Prostate gland (tissue), 2 donors: ENCODE data around the gene RPL18. TPM values are rescaled to one million over a fixed set of nuclear protein-coding genes. Genes with fewer than 3 reads are reported as not detected.

Source experiments
- DNase-seq: peaks from one replicate; pipeline ENCODE4 v3.0.0-alpha.2; 2019; ENCODE audit warnings: low spot score
- H3K27ac ChIP-seq, 2 donors: fragments of 200-600 bp; sonication (generic); 2 replicates each; pipeline ENCODE4 v1.5.1; 2017 to 2019
- H3K27me3 ChIP-seq: fragments of 200-600 bp; sonication (generic); replicated peaks from 2 replicates; pipeline ENCODE4 v1.5.1; 2019; ENCODE audit not compliant: insufficient read depth
- H3K36me3 ChIP-seq, 2 donors: fragments of 200-600 bp; sonication (generic); 1 replicate in 1 of 2; 2 replicates in 1 of 2; pipeline versions ENCODE4 v1.5.1 to v1.8.1; 2017 to 2019
- H3K4me1 ChIP-seq: fragments of 200-600 bp; sonication (generic); replicated peaks from 2 replicates; pipeline ENCODE4 v1.5.1; 2019
- H3K4me3 ChIP-seq, 2 donors: fragments of 200-600 bp; sonication (generic); 2 replicates each; pipeline ENCODE4 v1.5.1; 2017 to 2019
- H3K9me3 ChIP-seq: fragments of 200-600 bp; sonication (generic); 2 replicates; pipeline ENCODE4 v1.5.1; 2017
- POLR2A ChIP-seq: fragments of 450-650 bp; IDR thresholded peaks from one replicate; pipeline ENCODE4 v1.6.1; 2016; ENCODE audit warnings: antibody characterized with exemption, mild to moderate bottlenecking
- POLR2AphosphoS5 ChIP-seq: sonication (generic); formaldehyde crosslinking; IDR thresholded peaks from one replicate; pipeline ENCODE4 v1.6.1; 2017; ENCODE audit warnings: antibody characterized with exemption
- WGBS: methylation state at CpG from one replicate; pipeline ENCODE4 v1.1.5; 2018; 5-methylcytosine and 5-hydroxymethylcytosine counted together
- intact Hi-C: fragments of 100-400 bp; cut with DNase I; formaldehyde crosslinking; loops from one replicate; pipeline ENCODE4 v1.14.2; 2022
- total RNA-seq, 2 donors: library from RNA; depleted of rRNA; stranded (reverse); fragments of >200 nt; gene quantifications; one replicate each; pipeline ENCODE4 v1.1.0, GENCODE V29; 2016
- TF ChIP-seq, protein P1 (sequence below), 4 experiments: fragments of 200-600 bp in 2 of 4; fragments of 450-650 bp in 2 of 4; sonication (generic) in 2 of 4; IDR thresholded peaks; 1 replicate in 3 of 4; 2 replicates in 1 of 4; pipeline ENCODE4 v1.5.1; 2016 to 2019; ENCODE audit warnings: antibody characterized with exemption in 4 of 4, mild to moderate bottlenecking in 2 of 4, moderate library complexity in 2 of 4

RPL18 gene
- total RNA-seq, 2 donors from 2014 or later = 2,096 to 3,914 TPM

- Histone ChIP-seq H3K27ac (peak overlapping the region; percentile 65 to 71), H3K9me3 (no peaks in the 10 kb centered on the region), H3K4me3 (peak overlapping the region; percentile 37 to 49), H3K4me1 (peaks cover 2% of the 10 kb centered on the region), H3K36me3 (no peaks in the 10 kb centered on the region), H3K27me3 (no peaks in the 10 kb centered on the region)
- intact Hi-C loops = no loop called here
- under 1% methylated on average over 34 of the region's 40 CpGs for WGBS
- peak; percentile 97 for DNase-seq
- TF ChIP-seq POLR2A (peak; percentile 58), POLR2AphosphoS5 (peak; percentile 95)
- TF ChIP-seq, protein P1, sequence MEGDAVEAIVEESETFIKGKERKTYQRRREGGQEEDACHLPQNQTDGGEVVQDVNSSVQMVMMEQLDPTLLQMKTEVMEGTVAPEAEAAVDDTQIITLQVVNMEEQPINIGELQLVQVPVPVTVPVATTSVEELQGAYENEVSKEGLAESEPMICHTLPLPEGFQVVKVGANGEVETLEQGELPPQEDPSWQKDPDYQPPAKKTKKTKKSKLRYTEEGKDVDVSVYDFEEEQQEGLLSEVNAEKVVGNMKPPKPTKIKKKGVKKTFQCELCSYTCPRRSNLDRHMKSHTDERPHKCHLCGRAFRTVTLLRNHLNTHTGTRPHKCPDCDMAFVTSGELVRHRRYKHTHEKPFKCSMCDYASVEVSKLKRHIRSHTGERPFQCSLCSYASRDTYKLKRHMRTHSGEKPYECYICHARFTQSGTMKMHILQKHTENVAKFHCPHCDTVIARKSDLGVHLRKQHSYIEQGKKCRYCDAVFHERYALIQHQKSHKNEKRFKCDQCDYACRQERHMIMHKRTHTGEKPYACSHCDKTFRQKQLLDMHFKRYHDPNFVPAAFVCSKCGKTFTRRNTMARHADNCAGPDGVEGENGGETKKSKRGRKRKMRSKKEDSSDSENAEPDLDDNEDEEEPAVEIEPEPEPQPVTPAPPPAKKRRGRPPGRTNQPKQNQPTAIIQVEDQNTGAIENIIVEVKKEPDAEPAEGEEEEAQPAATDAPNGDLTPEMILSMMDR (IDR thresholded peaks at IDR 0.05) = peak in 2 of 4 experiments; percentile 24 to 44
These were observed 5.2 kb upstream of the RPL18 start for GRCh38 chr19:48624067-48624594.

- no peak for DNase-seq
- peak overlapping the region in 1 of 2 donors; percentile 49 for H3K4me3 ChIP-seq
These were observed 4.6 kb upstream of the RPL18 start for GRCh38 chr19:48623556-48624066.

GRCh38 chr19:48619692-48620585 is 961 bp upstream of the RPL18 start:
- no peak for TF ChIP-seq POLR2AphosphoS5
- TF ChIP-seq POLR2A = no peak
- TF ChIP-seq, protein P1 (IDR thresholded peaks at IDR 0.05) = no peak
- no peaks in the 10 kb centered on the region for H3K27me3 ChIP-seq
- H3K4me3 ChIP-seq = peak overlapping the region; percentile 83 to 89
- no peak for DNase-seq
- peaks cover 25% of the 10 kb centered on the region for H3K4me1 ChIP-seq
- H3K36me3 ChIP-seq = peaks cover 16 to 21% of the 10 kb centered on the region in 2 donors
- intact Hi-C loops = no loop called here
- 24% methylated on average over 6 of the region's 6 CpGs for WGBS
- H3K9me3 ChIP-seq = no peaks in the 10 kb centered on the region
- peak overlapping the region; percentile 88 for H3K27ac ChIP-seq

More at GRCh38 chr19:48623556-48624066, 4.6 kb upstream of the RPL18 start:
- H3K27me3 ChIP-seq = no peaks in the 10 kb centered on the region
- H3K4me1 ChIP-seq = peaks cover 2% of the 10 kb centered on the region
- TF ChIP-seq POLR2AphosphoS5 = no peak
- TF ChIP-seq POLR2A = no peak
- TF ChIP-seq, protein P1 (IDR thresholded peaks at IDR 0.05) = no peak
- H3K27ac ChIP-seq = peak overlapping the region; percentile 65 to 71
- H3K36me3 ChIP-seq = no peaks in the 10 kb centered on the region
- 7% methylated on average over 8 of the region's 8 CpGs for WGBS
- intact Hi-C loops = no loop called here
- H3K9me3 ChIP-seq = no peaks in the 10 kb centered on the region

DNA sequence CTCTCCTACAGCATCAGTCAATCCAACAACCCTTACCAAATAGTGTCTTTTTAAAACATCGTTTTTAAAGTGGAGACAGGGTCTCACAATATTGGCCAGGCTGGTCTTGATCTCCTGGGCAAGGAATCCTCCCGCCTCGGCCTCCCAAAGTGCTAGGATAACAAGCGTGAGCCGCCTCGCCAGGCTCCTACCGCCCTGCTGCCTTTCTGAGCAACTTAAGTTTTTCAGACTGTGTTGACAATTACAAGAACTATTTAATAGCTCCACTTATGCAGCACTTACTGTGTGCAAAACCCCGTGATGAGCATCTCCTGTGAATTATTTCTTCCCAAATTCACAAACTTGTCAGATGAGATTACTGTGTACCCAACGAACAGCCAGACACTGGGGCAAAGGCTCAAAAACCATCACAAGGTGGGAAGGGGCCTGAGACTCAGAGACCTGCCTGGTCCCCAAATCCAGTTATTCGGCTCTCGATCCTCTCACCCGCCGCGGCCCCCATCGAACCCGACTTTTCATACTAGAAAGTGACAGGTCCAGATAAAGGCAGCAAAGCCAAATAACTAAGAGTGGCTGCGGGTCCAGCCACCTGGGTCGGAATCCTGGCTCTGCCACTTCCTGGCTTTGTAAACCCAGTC is 581 bp downstream of the RPL18 start:
- Histone ChIP-seq H3K27ac (peak overlapping the region; percentile 88), H3K4me3 (peak overlapping the region; percentile 83 to 89), H3K4me1 (peaks cover 26% of the 10 kb centered on the region), H3K36me3 (peaks cover 16 to 21% of the 10 kb centered on the region in 2 donors), H3K27me3 (no peaks in the 10 kb centered on the region), H3K9me3 (no peaks in the 10 kb centered on the region)
- intact Hi-C loops = no loop called here
- TF ChIP-seq, protein P1 (IDR thresholded peaks at IDR 0.05) = no peak
- no peak for TF ChIP-seq POLR2AphosphoS5
- TF ChIP-seq POLR2A = no peak
- WGBS = 2% methylated on average over 18 of the region's 18 CpGs
- no peak for DNase-seq
